K562 (cell line): ENCODE results near the gene CSNK2A1. TPM values are rescaled to one million over a fixed set of nuclear protein-coding genes. Genes with fewer than 3 reads are reported as not detected.

ENCODE experiments used
- ATAC-seq: fragments of 200-7000 bp; cut with Tn5 transposase; 3 replicates; pipeline ENCODE4 v1.9.1; 2020; ENCODE audit warnings: moderate library complexity
- BruUV-seq: library from RNA; stranded (reverse); fragments of 400-500 nt; replicated peaks from 2 replicates; lab custom pipeline; 2021; lab: Mats Ljungman, UMichigan
- CTCF ChIA-PET: fragments of 300-600 bp; formaldehyde crosslinking; extraction: SDS; loops from one replicate; lab custom pipeline; 2021; ENCODE audit warnings: low intra/inter-chr PET ratio; lab: Yijun Ruan, JAX
- POLR2A ChIA-PET: fragments of 300-600, 350-650 bp; sonication (Branson Sonifier 250); formaldehyde crosslinking; extraction: SDS; loops from one replicate; lab custom pipeline; 2021; ENCODE audit warnings: antibody characterized with exemption, inconsistent platforms; lab: Yijun Ruan, JAX
- DNase-seq, 4 experiments: peaks; one replicate each; pipeline versions ENCODE4 v3.0.0 to v3.0.0-alpha.2; 2011 to 2018; ENCODE audit warnings: low spot score in 3 of 4, mixed read lengths in 3 of 4; ENCODE audit errors: extremely low read depth in 1 of 4
- FAIRE-seq: peaks from 2 replicates; lab custom pipeline; 2011; peaks lifted over from hg19 to GRCh38; lab: Jason Lieb, UNC
- H2AFZ ChIP-seq: 2 replicates; pipeline ENCODE4 v1.6.0; 2011; ENCODE audit warnings: low read depth, low read length, control low read depth, inconsistent platforms
- H3K27ac ChIP-seq: fragments of 200-600 bp; 3 replicates; pipeline ENCODE4 v1.8.0; 2011; ENCODE audit warnings: low read depth, mild to moderate bottlenecking, control low read depth, inconsistent platforms, low read length, moderate library complexity, mixed read lengths; ENCODE audit errors: extremely low read depth
- H3K27me3 ChIP-seq, 2 experiments: fragments of 300-600 bp in 1 of 2; 2 replicates in 1 of 2; 3 replicates in 1 of 2; pipeline versions ENCODE4 v1.6.0 to v1.8.0; 2011; ENCODE audit warnings: inconsistent platforms in 2 of 2, low read length in 2 of 2, mild to moderate bottlenecking in 1 of 2, mixed read lengths in 1 of 2, moderate library complexity in 1 of 2; ENCODE audit not compliant: control insufficient read depth in 2 of 2, insufficient read depth in 2 of 2
- H3K36me3 ChIP-seq: fragments of 300-600 bp; 3 replicates; pipeline ENCODE4 v1.8.0; 2011; ENCODE audit warnings: mild to moderate bottlenecking, low read length, inconsistent platforms; ENCODE audit not compliant: control insufficient read depth, insufficient read depth
- H3K4me1 ChIP-seq, 2 experiments: fragments of 200-600 bp in 1 of 2; replicated peaks in 1 of 2; 2 replicates in 1 of 2; 3 replicates in 1 of 2; pipeline versions ENCODE4 v1.5.1 to v1.8.0; 2011; ENCODE audit warnings: inconsistent platforms in 2 of 2, low read length in 2 of 2, mild to moderate bottlenecking in 1 of 2, mixed read lengths in 1 of 2, moderate library complexity in 1 of 2; ENCODE audit not compliant: control insufficient read depth in 2 of 2, insufficient read depth in 2 of 2
- H3K4me2 ChIP-seq: 2 replicates; pipeline ENCODE4 v1.6.1; 2011; ENCODE audit warnings: low read length, control low read depth, inconsistent platforms, mixed read lengths; ENCODE audit not compliant: insufficient read depth
- H3K4me3 ChIP-seq: fragments of 200-600 bp; sonication (generic), shearing (Covaris generic); 2 replicates; pipeline ENCODE4 v1.5.1; 2016; ENCODE audit warnings: control low read depth, inconsistent platforms
- H3K79me2 ChIP-seq: fragments of 200-600 bp; 3 replicates; pipeline ENCODE4 v1.8.0; 2011; ENCODE audit warnings: low read length, inconsistent platforms; ENCODE audit not compliant: control insufficient read depth, insufficient read depth
- H3K9ac ChIP-seq, 2 experiments: 2 replicates each; pipeline versions ENCODE4 v1.6.0 to v1.6.1; 2011; ENCODE audit warnings: low read depth in 2 of 2, low read length in 2 of 2, control low read depth in 1 of 2, inconsistent platforms in 1 of 2, mild to moderate bottlenecking in 1 of 2, mixed read lengths in 1 of 2; ENCODE audit not compliant: insufficient read depth in 1 of 2
- H3K9me1 ChIP-seq: one replicate; pipeline ENCODE4 v1.6.0; 2011; ENCODE audit warnings: inconsistent platforms, mild to moderate bottlenecking, low read length, moderate library complexity; ENCODE audit not compliant: control insufficient read depth, insufficient read depth
- H3K9me3 ChIP-seq: replicated peaks from 2 replicates; pipeline ENCODE4 v1.5.1; 2011; ENCODE audit warnings: low read depth, low read length, inconsistent platforms; ENCODE audit not compliant: control insufficient read depth, insufficient read depth
- H4K20me1 ChIP-seq: replicated peaks from 2 replicates; pipeline ENCODE4 v1.6.1; 2011; ENCODE audit warnings: low read length, inconsistent platforms, mixed read lengths; ENCODE audit not compliant: control insufficient read depth, insufficient read depth
- MEIS2 ChIP-seq: fragments of 450-650 bp; IDR thresholded peaks from 2 replicates; pipeline ENCODE4 v1.6.1; 2014; ENCODE audit warnings: mild to moderate bottlenecking; ENCODE audit not compliant: partially characterized antibody
- SUPT5H ChIP-seq: fragments of 450-650 bp; IDR thresholded peaks from 2 replicates; pipeline ENCODE4 v1.6.1; 2016
- ZNF318 ChIP-seq, 2 experiments: fragments of 450-650 bp; IDR thresholded peaks; 2 replicates each; pipeline ENCODE4 v1.6.1; 2016; ENCODE audit warnings: mild to moderate bottlenecking in 2 of 2, borderline replicate concordance in 1 of 2, low read depth in 1 of 2, moderate library complexity in 1 of 2
- WGBS: fragments of 100-300 bp; shearing (Covaris generic); methylation state at CpG from one replicate; pipeline ENCODE4 v1.1.6; 2016; ENCODE audit warnings: low coverage, mixed read lengths; ENCODE audit not compliant: insufficient coverage; ENCODE audit errors: missing lambda C conversion rate; 5-methylcytosine and 5-hydroxymethylcytosine counted together
- in situ Hi-C: fragments of 300-500 bp; cut with MboI; formaldehyde crosslinking; loops from 4 replicates; pipeline ENCODE4 v1.15.0; 2018; ENCODE audit warnings: inconsistent platforms, mixed read lengths
- intact Hi-C: fragments of 100-400 bp; cut with micrococcal nuclease; formaldehyde crosslinking; loops from 2 replicates; pipeline ENCODE4 v1.14.2; 2022
- polyA plus RNA-seq, 8 experiments: library from polyadenylated mRNA; depleted of rRNA in 4 of 8; stranded (reverse) in 5 of 8; unstranded in 3 of 8; fragments of >200 nt; fragmentation: Nextera tagmentation in 2 of 8; fragmentation: Illumina TruSeq in 1 of 8; extraction: Ambion mirVana in 2 of 8; extraction: Trizol in 1 of 8; gene quantifications; 2 replicates each; pipeline versions ENCODE4 v1.2.1 to v1.2.3, GENCODE V29; 2011 to 2014; ENCODE audit warnings: inconsistent platforms in 1 of 8, missing spikeins in 1 of 8
- total RNA-seq, 7 experiments: library from RNA; depleted of rRNA in 6 of 7; stranded (reverse); fragments of >200 nt in 6 of 7; fragmentation: Illumina TruSeq in 2 of 7; extraction: Trizol in 2 of 7; gene quantifications; 2 replicates each; pipeline versions ENCODE4 v1.2.1 to v1.2.3, GENCODE V29; 2011 to 2021; ENCODE audit warnings: low replicate concordance in 1 of 7

CSNK2A1 gene
- total and polyA plus RNA-seq, 9 of the 15 experiments (the other 6 are each of a cell fraction or from before 2014, with no cell fraction given): 71.0 to 251 (median 103) TPM

DNA sequence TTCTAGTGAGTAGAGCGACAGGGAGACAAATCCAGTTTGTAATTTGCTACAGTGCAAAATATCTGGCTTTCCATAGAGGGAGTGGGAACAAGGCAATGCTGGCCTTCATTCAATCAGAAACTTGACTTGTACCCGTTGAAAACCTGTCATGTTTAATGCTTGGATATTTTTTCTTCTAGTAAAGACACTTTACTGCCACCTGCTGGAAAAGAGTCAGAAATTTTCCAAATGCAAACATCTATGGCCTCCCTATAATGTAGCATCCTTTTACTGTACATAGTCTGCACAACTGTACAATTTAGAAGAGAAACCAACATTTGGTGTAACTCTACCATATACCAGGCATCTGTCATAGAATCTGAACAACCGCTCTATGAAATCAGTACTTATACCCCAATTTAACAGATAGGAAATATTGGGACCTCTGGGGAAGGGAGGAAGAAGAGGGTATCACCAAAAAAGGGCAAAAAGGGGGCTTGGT is 64.6 kb downstream of the CSNK2A1 start:
- ChIA-PET POLR2A (no interaction called here), CTCF (interaction anchor here (0.6 to 2.1 kb wide), 5 partner anchors 48 to 125 kb away, joined by 4 to 13 read pairs (median 7); partner anchors contain the start of gene RBCK1)
- ATAC-seq (peak; percentile 88), DNase-seq (peak; percentile 26 to 67 (median 28)), FAIRE-seq (peak; percentile 37)
- H3K9ac ChIP-seq: no peak overlapping the region
- H2AFZ ChIP-seq: no peak overlapping the region
- H3K9me1 ChIP-seq: no peaks in the 10 kb centered on the region
- no peaks in the 10 kb centered on the region; a peak in 1 of 5 replicates for H3K4me1 ChIP-seq
- in situ Hi-C loops (loop anchor here (5.0 kb wide), 1 partner anchor 127 kb away; no protein-coding TSS in a partner anchor), intact Hi-C loops (loop anchor here (1.0 kb wide), 2 partner anchors 48 to 125 kb away; no protein-coding TSS in a partner anchor)
- no peak overlapping the region for H3K27ac ChIP-seq
- H3K79me2 ChIP-seq: no peaks in the 10 kb centered on the region
- H3K4me3 ChIP-seq: no peak overlapping the region
- no peaks in the 10 kb centered on the region for H4K20me1 ChIP-seq
- BruUV-seq: no TSS peak
- H3K36me3 ChIP-seq: peaks cover 75% of the 10 kb centered on the region; the same call in 2 of the 3 replicates
- WGBS: 38% methylated on average over 3 of the region's 3 CpGs
- no peaks in the 10 kb centered on the region for H3K9me3 ChIP-seq
- H3K4me2 ChIP-seq: no peak overlapping the region
- no peaks in the 10 kb centered on the region for H3K27me3 ChIP-seq
- TF ChIP-seq MEIS2: peak; percentile 27
- TF ChIP-seq ZNF318 (IDR thresholded peaks at IDR 0.05; ENCODE audit: borderline replicate concordance in 1 of 2, low read depth in 1 of 2): no peak
- TF ChIP-seq SUPT5H: no peak
